Dendritic cell treated with granulocyte-macrophage colony-stimulating factor and Interleukin-4, amounts not matched to agents 40 ng/mL and 50 ng/mL, for 4 days (primary cell): Measurements from ENCODE around the gene LNX1.
A peak's percentile ranks its signal among the peaks of the same experiment; 100 is the strongest.

Experiments
- H3K27ac Mint-ChIP-seq: one replicate; pipeline ENCODE4 v1.8.0; 2022; ENCODE audit warnings: mild to moderate bottlenecking, mixed read lengths
- H3K27me3 Mint-ChIP-seq: one replicate; pipeline ENCODE4 v1.8.0; 2022; ENCODE audit warnings: mild to moderate bottlenecking, mixed read lengths
- H3K36me3 Mint-ChIP-seq: one replicate; pipeline ENCODE4 v1.8.0; 2022; ENCODE audit warnings: low read depth, mixed read lengths
- H3K4me1 Mint-ChIP-seq: one replicate; pipeline ENCODE4 v1.8.0; 2022; ENCODE audit warnings: low read depth, mixed read lengths
- H3K4me3 Mint-ChIP-seq: one replicate; pipeline ENCODE4 v1.8.0; 2022; ENCODE audit warnings: mild to moderate bottlenecking, moderate library complexity, mixed read lengths
- H3K9me3 Mint-ChIP-seq: one replicate; pipeline ENCODE4 v1.8.0; 2022; ENCODE audit warnings: mixed read lengths
- intact Hi-C: fragments of 100-400 bp; cut with micrococcal nuclease; formaldehyde crosslinking; loops from one replicate; pipeline ENCODE4 v1.15.0; 2022

Gene LNX1

DNA sequence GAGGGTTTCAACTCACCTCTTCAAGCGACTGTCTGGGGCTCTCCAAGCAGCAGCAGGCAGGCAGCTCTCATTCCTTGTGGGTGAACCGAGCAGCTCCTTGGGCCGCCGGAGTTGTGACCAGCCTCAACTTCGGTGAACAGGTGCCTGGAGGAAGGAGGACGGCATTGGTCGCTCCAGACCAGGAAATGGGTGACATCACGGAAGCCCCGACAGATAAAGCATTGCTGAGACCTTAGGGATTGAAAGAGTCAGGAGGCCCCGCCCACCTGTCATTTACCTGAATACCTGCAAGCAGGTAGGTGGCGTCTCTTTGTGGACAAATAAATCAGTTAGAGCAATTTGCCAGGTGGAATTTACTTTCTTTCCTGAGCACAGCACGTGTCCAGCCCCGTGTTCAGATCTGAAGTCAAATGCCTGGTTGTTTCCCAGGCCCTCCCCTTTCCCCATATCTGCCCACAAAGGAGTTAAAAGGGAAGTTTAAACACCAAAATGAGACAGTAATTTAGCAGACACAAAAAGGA lies at the start of gene LNX1:
Gene LNX1, minus strand, starts transcription at position 115 of the 521 bp plus-strand sequence. CDS start 17,484 bp downstream, outside the sequence.
- Mint-ChIP-seq H3K27me3 (peaks cover 21% of the 10 kb centered on the region), H3K9me3 (no peaks in the 10 kb centered on the region), H3K4me3 (peak within 1 kb of the TSS; percentile 15), H3K4me1 (peaks cover 24% of the 10 kb centered on the region), H3K36me3 (no peaks in the 10 kb centered on the region), H3K27ac (no peak within 1 kb of the TSS)
- intact Hi-C loops = no loop called here

DNA sequence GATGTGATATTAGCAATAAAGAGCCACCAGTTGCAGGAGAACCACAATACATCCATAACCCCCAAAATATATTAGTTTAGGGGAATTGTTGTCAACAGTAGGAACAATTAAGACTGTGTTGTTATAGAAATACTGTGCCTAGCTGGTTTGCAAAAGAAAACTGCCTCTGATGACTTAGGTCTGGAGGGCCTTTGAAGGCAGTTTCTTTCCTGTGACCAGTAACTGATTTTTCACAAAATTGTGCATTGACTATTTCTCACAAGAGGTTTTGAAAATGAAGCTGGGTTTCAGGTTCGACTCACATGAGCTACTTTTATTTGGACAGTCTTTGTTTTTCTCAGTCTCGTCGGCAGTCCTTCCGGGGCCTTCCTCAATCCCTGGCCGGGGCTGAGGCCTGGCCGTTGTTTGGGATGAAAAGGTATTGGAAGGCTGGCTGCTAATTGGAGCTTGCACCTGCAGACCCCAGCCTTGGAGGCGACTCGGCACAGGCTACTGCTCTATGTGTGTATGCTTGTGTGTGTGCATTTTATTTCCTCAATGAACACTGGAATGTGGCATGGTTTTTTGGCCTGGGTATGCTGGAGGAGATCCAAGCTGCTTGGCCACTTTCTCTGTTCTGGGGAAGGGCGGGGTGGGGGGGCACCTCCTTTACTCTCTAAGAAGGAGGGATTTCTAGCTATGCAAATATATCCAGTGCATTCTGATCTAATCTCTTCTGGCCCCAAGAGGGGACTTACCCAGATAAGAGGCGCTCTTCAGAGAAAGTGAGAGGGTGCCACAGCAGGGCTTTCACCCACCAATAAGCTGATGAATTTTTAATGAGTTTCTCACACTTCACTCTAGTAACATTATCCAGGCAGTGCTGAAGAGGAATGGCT lies 49.5 kb upstream of the LNX1 start:
- Mint-ChIP-seq H3K4me3 (no peak overlapping the region), H3K4me1 (peaks cover 5% of the 10 kb centered on the region), H3K27ac (no peak overlapping the region), H3K27me3 (no peaks in the 10 kb centered on the region), H3K9me3 (no peaks in the 10 kb centered on the region), H3K36me3 (no peaks in the 10 kb centered on the region)
- intact Hi-C loops = no loop called here

DNA sequence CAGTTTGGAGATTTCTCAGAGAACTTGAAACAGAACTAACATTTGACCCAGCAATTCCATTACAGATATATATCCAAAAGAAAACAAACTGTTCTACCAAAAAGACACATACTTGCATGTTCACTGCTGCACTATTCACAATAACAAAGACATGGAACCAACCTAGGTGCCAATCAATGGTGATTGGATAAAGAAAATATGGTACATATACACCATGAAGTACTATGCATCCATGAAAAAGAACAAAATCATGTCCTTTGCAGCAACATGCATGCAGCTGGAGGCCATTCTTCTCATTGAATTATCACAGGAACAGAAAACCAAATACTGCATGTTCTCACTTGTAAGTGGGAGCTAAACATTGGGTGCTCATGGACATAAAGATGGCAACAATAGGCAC lies 47.6 kb upstream of the LNX1 start:
- no peaks in the 10 kb centered on the region for H3K36me3 Mint-ChIP-seq
- no peaks in the 10 kb centered on the region for H3K9me3 Mint-ChIP-seq
- H3K4me1 Mint-ChIP-seq = no peaks in the 10 kb centered on the region

GRCh38 chr4:53637348-53637747 lies 46.1 kb upstream of the LNX1 start:
- no peaks in the 10 kb centered on the region for H3K9me3 Mint-ChIP-seq
- H3K4me1 Mint-ChIP-seq = peaks cover 10% of the 10 kb centered on the region
- intact Hi-C loops = no loop called here
- no peak overlapping the region for H3K27ac Mint-ChIP-seq
- H3K36me3 Mint-ChIP-seq = no peaks in the 10 kb centered on the region
- H3K27me3 Mint-ChIP-seq = no peaks in the 10 kb centered on the region
- H3K4me3 Mint-ChIP-seq = no peak overlapping the region

More for the DNA sequence above, 47.6 kb upstream of the LNX1 start:
- no peak overlapping the region for H3K27ac Mint-ChIP-seq
- H3K27me3 Mint-ChIP-seq = no peaks in the 10 kb centered on the region
- H3K4me3 Mint-ChIP-seq = no peak overlapping the region
- intact Hi-C loops = no loop called here

DNA sequence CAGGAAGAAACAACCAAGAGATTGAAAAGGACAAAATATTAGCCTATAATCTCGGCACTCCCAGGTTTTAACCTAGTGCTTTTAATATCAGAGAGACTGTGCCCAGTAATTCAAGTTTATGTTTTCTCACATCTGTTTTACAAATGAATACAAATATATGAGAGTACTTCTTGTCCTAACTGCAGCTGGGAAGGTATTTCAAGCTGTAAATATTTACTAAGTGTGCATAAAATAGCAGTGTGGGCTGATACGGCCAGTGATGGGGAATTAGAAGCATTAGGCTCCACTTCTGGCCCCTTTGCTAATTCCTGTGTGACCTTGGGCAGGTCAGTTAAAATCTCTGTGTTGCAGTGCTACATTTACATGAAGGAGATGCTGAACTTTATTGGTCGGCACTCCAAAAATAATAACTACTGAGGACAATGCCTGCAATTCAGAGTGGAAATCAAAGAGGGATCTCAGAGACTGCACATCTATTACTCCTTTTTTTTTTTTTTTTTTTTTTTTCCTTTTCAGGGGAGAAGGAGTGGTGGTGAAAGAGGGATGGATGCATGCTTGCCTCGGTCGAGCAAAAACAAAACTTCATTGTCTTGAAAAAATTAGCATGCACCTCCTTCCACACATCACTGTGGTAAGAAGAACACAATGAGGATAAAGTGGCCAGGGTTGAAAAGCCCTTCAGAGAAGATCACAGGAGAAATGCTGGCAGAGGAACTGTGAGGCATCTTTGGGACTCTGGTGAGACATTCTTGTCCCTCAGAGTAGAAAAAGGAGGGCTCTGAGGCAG lies 44.6 kb upstream of the LNX1 start:
- H3K27ac Mint-ChIP-seq = no peak overlapping the region
- intact Hi-C loops = no loop called here
- no peaks in the 10 kb centered on the region for H3K27me3 Mint-ChIP-seq
- peaks cover 10% of the 10 kb centered on the region for H3K4me1 Mint-ChIP-seq
- no peaks in the 10 kb centered on the region for H3K36me3 Mint-ChIP-seq
- H3K4me3 Mint-ChIP-seq = no peak overlapping the region
- H3K9me3 Mint-ChIP-seq = no peaks in the 10 kb centered on the region

DNA sequence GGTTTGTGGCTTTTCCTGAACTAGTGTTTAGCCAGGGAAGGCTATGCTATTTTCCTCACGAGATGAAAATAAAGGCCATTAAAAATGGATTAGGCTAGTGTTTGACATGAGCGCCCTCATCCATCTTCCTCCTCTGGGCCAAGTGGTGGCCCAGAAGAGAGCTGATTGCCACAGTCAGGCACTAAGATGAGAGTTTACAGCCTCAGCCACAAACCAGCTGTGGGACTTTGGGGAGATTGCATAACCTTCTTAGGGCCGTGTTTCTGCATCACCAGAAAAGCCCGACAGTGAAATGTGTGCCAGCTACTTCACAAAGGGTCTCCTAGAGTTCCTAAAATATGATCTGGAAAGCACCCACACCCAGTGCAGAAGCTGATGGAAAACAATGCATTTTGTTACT lies 42.3 kb upstream of the LNX1 start:
- no peak overlapping the region for H3K4me3 Mint-ChIP-seq
- no peaks in the 10 kb centered on the region for H3K27me3 Mint-ChIP-seq
- H3K27ac Mint-ChIP-seq = no peak overlapping the region
- intact Hi-C loops = no loop called here
- H3K36me3 Mint-ChIP-seq = no peaks in the 10 kb centered on the region
- peaks cover 10% of the 10 kb centered on the region for H3K4me1 Mint-ChIP-seq
- H3K9me3 Mint-ChIP-seq = no peaks in the 10 kb centered on the region

DNA sequence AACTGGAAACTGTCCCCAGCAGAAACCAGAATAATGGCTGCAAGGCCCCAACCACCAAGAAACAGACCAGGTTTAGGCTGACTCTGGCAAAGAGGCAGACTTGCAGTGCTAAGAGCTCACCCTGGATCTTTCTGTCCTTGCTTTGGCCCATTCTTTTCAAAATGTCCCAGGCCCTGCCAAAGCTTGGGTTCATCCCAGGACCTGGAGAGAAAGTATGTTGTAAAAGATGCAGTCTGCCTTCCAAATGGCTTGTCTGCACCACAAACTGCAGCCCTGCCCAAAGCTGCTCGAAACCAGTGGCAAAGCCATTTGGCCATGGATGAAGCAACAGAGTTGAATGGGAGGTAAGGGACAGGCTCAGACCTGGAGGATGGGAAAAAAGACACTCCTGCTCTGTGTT lies 38.0 kb upstream of the LNX1 start:
- intact Hi-C loops = no loop called here
- no peak overlapping the region for H3K27ac Mint-ChIP-seq

DNA sequence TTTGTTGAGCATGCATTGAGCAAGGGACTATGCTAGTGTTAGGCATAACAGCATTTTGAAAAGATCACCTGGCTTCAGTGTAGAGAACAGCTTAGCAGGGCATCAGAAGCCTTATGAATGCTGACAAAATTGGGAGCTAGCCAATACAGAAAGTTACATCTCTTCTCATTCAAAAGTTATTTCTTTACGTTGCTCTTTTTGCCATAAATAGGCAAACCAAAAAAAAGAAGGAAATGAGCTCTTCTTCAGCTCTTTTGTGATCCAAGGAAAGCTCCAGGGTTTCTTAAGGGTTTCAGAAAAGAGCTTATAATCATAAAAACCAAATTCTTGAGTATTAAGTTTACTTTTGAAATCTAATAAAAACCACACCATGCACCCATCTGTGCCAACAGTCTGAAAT lies 35.2 kb upstream of the LNX1 start:
- no peak overlapping the region for H3K4me3 Mint-ChIP-seq
- H3K4me1 Mint-ChIP-seq = no peaks in the 10 kb centered on the region
- H3K27me3 Mint-ChIP-seq = no peaks in the 10 kb centered on the region
- intact Hi-C loops = no loop called here
- H3K36me3 Mint-ChIP-seq = no peaks in the 10 kb centered on the region
- H3K27ac Mint-ChIP-seq = no peak overlapping the region
- H3K9me3 Mint-ChIP-seq = no peaks in the 10 kb centered on the region

More for the DNA sequence above, 38.0 kb upstream of the LNX1 start:
- Mint-ChIP-seq H3K9me3 (no peaks in the 10 kb centered on the region), H3K4me3 (no peak overlapping the region), H3K4me1 (peaks cover 10% of the 10 kb centered on the region), H3K36me3 (no peaks in the 10 kb centered on the region), H3K27me3 (no peaks in the 10 kb centered on the region)

GRCh38 chr4:53625888-53626287 lies 34.6 kb upstream of the LNX1 start:
- Mint-ChIP-seq H3K4me3 (no peak overlapping the region), H3K4me1 (no peaks in the 10 kb centered on the region), H3K36me3 (no peaks in the 10 kb centered on the region), H3K27ac (no peak overlapping the region), H3K9me3 (no peaks in the 10 kb centered on the region), H3K27me3 (no peaks in the 10 kb centered on the region)
- intact Hi-C loops = no loop called here

DNA sequence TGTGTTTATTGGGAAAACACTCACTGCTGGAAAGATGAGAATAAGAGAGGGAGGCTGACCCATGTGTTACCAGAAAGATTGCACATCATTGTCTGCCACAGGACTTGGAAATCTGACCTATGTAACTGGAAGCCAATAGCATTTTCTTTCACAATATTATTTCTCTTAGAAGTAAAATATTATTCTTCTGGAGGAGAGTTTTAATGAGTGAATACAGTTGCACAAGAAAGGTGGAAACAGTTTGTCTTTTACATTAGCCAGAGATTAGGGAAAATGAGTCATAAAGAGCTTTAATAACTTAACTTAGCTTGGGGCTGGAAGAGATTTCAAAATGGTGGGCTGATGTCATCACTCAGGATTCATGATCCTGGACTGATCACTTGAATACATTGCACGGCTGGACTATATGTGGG lies 31.5 kb upstream of the LNX1 start:
- Mint-ChIP-seq H3K4me1 (no peaks in the 10 kb centered on the region), H3K27ac (no peak overlapping the region), H3K9me3 (no peaks in the 10 kb centered on the region), H3K27me3 (no peaks in the 10 kb centered on the region), H3K36me3 (no peaks in the 10 kb centered on the region), H3K4me3 (no peak overlapping the region)
- intact Hi-C loops = no loop called here

- no peaks in the 10 kb centered on the region for H3K36me3 Mint-ChIP-seq
- H3K4me3 Mint-ChIP-seq = no peak overlapping the region
- H3K9me3 Mint-ChIP-seq = no peaks in the 10 kb centered on the region
- no peaks in the 10 kb centered on the region for H3K27me3 Mint-ChIP-seq
- no peaks in the 10 kb centered on the region for H3K4me1 Mint-ChIP-seq
- intact Hi-C loops = no loop called here
- H3K27ac Mint-ChIP-seq = no peak overlapping the region
These were observed 29.7 kb upstream of the LNX1 start for GRCh38 chr4:53620956-53621355.

DNA sequence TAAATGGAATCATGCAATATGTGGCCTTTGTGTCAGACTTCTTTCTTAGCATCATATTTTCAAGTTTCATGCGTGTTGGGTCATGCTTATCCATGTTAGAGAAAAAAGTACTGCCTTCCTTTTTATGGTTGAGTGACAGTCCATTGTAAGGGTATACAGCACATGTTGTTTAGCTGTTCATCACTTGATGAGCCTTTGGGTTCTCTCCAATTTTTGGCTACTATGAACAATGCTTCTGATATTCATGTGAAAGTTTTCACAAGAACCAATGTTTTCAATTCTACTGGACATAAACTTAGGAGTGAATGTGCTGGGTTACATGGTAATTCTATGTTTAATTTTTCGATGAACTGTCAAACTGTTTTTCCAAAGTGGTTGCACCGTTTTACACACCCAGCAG lies 28.1 kb upstream of the LNX1 start:
- Mint-ChIP-seq H3K27ac (no peak overlapping the region), H3K36me3 (no peaks in the 10 kb centered on the region), H3K27me3 (no peaks in the 10 kb centered on the region), H3K4me1 (no peaks in the 10 kb centered on the region), H3K9me3 (no peaks in the 10 kb centered on the region), H3K4me3 (no peak overlapping the region)
- intact Hi-C loops = no loop called here

GRCh38 chr4:53618321-53618720 lies 27.0 kb upstream of the LNX1 start:
- Mint-ChIP-seq H3K4me1 (no peaks in the 10 kb centered on the region), H3K4me3 (no peak overlapping the region), H3K36me3 (no peaks in the 10 kb centered on the region), H3K9me3 (no peaks in the 10 kb centered on the region), H3K27me3 (no peaks in the 10 kb centered on the region), H3K27ac (no peak overlapping the region)
- intact Hi-C loops = no loop called here

GRCh38 chr4:53617101-53617680 lies 25.9 kb upstream of the LNX1 start:
- no peak overlapping the region for H3K27ac Mint-ChIP-seq
- H3K4me1 Mint-ChIP-seq = no peaks in the 10 kb centered on the region
- H3K27me3 Mint-ChIP-seq = no peaks in the 10 kb centered on the region
- no peaks in the 10 kb centered on the region for H3K9me3 Mint-ChIP-seq
- H3K4me3 Mint-ChIP-seq = no peak overlapping the region
- intact Hi-C loops = no loop called here
- H3K36me3 Mint-ChIP-seq = no peaks in the 10 kb centered on the region
